GM23248 (cell line): ENCODE results near the gene HEXIM2.

ENCODE experiments used
- EZH2 ChIP-seq: fragments of 200-600 bp; sonication (generic); IDR thresholded peaks from 2 replicates; pipeline ENCODE4 v1.6.1; 2018; ENCODE audit warnings: antibody characterized with exemption, mild to moderate bottlenecking; ENCODE audit not compliant: insufficient read depth, poor library complexity, severe bottlenecking
- EZH2phosphoT487 ChIP-seq: fragments of 200-600 bp; sonication (generic); IDR thresholded peaks from 2 replicates; pipeline ENCODE4 v1.6.1; 2018; ENCODE audit warnings: antibody characterized with exemption, moderate library complexity, mild to moderate bottlenecking, low read depth; ENCODE audit not compliant: insufficient read depth

DNA sequence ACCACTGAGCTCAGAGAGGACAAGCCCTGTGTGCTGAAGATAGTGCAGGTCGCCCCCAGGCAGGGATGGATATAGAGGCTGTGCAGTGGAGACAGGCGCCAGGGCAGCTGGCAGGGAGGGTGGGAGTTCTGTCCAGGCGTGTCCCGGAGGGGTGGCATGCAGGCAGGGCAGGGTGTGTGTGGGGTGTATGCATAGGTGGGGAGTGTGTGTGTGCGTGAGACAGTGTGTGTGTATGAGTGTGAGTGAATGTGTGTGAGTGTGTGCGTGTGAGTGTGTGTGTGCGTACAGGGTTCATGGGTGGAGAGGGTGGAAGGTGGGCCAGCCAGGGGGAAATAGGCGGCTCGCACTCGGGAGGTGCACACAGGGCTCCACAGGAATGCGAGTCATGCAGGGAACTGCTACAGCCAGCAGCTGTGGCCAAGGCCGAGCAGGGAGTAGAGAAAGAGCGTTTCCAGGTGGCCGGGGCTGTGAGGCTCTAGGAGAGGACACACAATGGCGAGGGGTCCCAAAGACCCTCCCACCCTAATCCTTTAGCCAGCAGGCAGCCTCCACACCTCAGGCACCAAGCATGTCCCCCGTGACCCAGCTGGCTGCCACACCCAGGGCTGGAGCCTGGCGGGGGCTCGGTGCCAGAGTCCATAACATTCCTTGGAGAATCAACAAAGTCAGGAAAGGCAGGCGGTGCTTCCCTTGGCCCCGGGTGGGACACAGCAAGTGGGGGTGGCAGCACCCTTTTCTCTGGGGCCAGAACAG is 34.0 kb upstream of the HEXIM2 start:
- no peak for TF ChIP-seq EZH2
- TF ChIP-seq EZH2phosphoT487, result no peak
